Measurements from ENCODE around the gene FMNL2.
"Not testable (repeated sequence)": the region's sequence is repeated elsewhere in the genome, so short reads cannot be mapped to it uniquely, and the experiment has no call there.

The FMNL2 gene

DNA sequence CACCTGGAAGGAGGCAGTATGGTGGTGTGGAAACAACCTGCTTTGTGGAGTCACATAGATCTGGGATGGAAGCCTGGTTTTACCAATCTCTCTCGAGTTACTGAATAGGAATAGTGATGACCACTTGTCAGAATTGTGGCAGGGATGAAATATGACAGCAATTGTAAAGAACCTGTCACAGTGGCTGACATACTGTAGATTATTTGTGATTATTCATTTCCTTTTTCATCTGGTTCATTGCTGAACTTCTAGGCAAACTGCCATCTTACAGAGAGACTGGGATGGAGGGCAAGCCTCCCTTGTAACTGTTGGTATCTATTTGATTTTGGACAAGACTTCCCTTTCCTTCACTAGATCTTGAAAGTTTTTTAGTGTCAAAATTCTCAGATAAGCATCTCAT is 42.0 kb downstream of the FMNL2 start:
- DNase-seq: no peak

DNA sequence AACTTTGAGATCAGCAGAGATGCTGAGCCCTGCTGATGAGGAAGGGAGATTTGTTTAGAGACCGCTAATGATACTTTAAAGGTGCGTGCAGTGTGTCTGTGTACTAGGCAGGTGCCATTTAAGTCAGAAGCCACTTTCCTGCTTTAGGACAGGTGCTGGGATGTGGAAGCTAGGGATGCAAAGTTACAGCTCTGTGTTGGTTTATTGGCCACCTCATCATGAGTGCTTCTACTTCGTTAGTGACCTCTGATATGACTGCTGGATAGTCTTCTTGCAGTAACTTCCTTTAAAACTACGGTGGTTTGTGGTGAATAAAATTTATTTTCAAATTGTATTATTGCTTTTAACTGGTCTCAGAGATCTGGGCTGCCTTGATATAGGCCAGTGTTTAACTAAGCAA is 44.1 kb downstream of the FMNL2 start:
- DNase-seq: no peak

DNA sequence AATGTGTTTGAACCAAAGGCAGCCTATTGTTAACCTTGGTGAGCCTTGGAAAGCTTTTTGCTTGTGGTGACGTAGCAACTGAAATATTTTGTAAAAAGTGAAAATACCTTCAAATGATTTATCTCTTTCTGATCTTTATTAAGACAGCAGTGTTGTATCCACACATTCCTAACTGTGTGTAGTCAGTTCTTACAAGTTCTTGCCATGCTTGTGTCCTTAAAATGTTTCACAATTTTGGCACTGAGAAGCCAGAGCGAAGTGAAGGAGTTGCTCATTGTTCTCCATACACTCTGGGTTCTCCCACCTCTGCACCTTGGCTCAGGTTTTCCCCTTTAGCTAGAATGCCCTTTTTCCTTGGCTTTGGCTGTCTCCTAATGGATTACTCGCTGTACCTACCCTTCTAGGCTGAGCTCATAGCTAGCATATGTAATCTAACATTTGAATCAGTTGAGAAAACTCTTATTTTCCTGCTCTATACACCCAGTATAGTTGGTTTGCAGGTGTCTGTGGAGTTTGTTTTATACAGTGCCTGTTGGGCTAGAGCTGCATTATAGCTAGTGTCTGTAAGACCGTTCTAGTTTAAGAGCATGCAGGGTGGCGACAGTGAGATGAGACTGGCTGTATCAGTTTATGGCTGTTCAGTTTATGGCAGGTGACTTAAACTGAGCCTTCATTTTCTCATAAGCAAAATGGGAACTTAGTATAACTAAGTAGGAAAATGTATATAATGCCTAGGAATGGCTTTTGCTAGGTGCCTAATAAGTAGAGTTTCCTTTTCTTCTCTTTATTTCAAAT is 45.5 kb downstream of the FMNL2 start:
- no peak for DNase-seq

DNA sequence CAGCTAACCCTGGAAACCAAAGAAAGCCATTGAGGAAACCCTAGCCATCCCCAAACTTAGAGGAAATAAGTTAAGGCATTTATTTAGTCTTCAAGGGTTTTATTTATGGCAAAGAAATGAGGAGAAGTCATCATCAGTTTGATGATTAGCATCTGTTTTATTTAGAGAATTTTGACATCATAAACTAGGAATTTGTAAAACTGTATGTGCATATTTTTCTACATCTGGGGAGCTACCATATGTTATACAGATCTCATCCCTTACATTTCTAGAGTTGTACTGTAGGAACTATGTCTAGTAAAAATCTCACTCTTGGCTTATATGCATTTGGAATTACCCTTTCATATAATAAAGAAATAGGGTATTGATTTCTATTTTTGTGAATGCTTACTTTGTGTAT is 48.7 kb downstream of the FMNL2 start:
- no peak for DNase-seq

DNA sequence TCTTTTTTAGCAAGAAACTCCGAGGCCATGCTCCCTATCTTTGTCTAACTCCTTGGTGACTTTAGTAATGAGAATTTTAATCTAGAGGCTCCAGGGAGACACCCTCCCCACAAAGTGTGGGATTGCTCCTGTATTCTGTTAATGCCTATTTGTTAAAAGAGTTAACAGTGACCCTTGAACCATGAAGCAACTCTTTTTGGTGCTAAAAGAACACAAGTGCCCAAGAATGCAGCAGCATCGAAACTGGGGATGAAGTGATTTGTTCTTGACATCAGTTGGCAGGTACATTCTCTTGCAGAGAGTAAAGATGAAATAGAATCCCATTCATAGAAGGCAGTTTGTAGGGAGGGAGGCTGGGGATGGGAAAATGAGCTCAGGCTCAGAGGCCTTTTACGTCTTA is 50.0 kb downstream of the FMNL2 start:
- DNase-seq: no peak

DNA sequence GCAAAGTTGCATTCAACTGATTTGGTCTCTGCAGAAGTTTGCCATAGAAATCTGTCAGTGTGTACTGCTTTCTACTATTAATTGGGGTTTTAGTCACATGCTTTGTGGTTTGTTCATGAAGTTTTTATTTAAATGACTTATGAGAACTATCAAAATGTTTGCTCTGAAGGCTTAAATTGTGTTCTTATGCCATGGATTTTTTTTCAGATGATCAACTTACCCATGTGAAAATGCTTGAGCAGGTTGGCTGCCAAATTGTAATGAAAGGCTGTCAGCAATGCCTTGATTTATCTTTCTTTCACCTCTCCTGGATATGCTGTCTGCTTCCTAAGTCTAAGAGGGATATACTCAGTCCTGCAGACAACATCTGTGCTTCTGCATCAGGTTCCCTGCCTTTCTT is 50.7 kb downstream of the FMNL2 start:
- DNase-seq: no peak

DNA sequence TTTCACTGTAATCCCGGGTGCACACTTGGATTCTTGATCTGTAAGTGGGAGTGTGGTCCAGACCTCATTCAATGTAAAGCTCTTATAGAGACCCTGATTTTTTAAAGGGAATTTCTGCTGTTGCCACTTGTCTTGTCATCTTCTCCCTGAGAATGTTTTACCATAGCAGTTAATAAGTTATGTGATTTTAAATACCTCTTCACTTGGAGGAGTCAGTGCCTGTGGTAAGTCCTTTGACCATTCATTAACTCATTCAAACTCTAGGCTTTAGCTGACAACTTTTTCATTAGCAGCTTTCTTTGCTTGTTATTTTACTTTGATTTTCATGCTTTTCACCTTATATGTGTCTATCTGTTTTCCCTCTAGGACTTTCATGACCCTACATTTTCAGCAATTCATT is 51.3 kb downstream of the FMNL2 start:
- DNase-seq: no peak

DNA sequence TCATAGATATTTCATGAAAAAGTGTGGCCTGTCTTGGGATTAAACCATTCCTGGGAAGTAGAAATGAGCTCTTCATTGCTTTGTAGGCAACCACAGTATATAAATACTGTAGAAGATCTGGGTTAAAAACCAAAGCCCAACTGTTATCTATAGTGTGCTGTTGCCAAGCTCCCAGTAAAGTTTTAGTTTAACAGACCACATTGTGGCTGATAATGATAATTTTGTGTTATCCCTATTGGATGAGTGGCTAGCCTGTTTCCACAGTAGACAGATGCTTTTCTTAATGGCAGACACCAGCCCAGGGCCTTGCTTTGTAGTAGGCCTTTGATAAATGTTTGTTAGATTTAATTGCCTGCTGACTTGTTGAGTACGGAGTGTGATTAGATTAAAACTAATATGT is 52.1 kb downstream of the FMNL2 start:
- DNase-seq: no peak

DNA sequence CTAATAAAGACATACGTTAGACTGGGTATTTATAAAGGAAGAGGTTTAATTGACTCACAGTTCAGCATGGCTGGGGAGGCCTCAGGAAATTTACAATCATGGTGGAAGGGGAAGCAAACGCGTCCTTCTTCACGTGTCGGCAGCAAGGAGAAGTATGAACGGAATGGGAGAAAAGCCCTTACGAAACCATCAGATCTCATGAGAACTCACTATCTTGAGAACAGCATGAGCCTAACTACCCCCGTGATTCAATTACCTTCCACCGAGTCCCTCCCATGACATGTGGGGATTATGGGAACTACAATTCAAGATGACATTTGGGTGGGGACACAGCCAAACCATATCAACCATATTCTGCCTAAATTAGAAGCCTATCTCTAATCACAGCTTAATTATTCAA is 53.3 kb downstream of the FMNL2 start:
- DNase-seq: not testable (repeated sequence)

DNA sequence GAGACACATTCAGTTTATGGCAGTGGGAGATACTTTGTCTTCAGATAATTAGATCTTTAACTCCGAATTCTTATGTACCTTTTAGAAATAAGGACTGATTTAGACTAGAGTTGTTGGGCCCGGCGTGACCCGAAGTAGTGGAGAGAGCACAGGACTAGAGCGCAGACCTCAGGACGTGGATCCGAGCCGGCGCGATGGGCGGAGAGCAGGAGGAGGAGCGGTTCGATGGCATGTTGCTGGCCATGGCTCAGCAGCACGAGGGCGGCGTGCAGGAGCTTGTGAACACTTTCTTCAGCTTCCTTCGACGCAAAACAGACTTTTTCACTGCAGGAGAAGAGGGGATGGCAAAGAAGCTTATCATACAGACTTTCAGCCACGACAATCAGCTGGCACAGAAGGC is 54.5 kb downstream of the FMNL2 start:
- no peak for DNase-seq

DNA sequence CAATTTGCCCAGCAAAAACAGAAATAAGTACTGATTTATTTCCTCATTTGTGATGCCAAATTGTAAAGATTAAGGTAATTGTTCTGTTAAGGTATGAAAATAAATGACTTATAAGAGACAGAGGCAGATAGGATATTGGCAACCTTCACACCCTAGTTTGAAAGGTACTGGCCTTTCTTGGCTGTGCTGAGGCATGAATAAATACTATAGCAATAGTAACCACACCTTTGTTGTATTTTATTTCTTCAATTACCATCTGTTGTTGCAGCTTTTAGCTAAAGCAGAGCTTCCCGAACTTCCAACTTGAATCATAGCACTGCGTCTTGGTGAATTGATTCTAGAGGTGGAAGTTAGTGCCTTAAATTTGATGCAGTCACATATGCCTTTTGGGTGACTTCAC is 55.9 kb downstream of the FMNL2 start:
- no peak for DNase-seq

DNA sequence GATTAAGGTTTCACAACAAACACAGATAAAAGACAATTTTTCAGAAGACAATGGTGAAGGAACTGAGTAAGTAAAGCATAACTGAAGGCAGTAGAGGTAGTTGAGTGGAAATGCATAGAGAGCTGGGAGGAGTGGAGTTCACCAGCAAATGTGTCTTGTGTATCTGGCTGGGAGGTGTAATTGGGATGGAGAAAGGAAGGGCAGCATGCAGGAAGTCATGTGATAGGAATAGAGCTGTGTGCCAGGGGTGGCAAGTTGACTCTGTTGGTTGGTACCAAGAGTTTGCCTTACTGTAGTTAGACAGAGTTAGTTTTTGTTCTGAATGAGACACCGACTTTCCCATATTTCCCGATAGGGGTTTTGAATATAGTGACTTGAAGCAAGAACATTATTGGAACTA is 56.3 kb downstream of the FMNL2 start:
- DNase-seq: no peak

DNA sequence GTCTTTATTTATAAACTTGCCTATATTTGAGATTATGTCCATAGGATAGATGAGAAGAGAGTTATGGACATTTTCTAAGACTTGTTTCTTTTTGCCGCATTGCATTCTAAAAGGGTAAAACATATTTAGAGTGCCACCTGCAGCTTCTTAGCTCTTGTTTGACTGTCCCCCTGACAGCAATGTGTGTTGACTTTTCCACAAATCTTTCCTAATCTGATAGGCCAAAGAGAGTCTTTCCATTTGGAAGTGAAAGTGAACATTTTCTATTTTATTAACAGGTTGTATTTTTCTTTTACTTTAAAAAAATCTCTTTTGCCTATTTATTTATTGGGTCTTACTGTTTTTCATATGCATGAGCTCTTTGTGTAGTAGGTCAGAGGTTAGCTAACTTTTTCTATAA is 58.4 kb downstream of the FMNL2 start:
- no peak for DNase-seq

DNA sequence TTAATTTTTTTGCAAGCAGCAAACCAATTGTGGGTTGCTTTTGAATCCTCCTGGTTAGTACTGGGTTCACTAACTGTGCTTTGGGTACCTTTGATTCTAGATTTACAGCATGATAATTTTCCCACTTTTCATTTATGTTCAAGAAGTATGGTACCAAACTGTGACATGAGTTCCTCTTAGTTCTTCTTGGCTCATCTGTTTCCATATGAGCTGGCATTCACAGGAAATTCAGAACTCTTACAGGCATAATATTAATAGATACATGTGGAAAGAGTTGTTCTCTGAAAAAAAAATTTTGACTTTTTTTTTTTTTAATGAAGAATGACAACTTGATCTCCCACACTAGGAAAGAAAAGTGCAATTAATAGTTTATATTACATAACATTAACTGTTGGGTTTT is 59.4 kb downstream of the FMNL2 start:
- DNase-seq: no peak

DNA sequence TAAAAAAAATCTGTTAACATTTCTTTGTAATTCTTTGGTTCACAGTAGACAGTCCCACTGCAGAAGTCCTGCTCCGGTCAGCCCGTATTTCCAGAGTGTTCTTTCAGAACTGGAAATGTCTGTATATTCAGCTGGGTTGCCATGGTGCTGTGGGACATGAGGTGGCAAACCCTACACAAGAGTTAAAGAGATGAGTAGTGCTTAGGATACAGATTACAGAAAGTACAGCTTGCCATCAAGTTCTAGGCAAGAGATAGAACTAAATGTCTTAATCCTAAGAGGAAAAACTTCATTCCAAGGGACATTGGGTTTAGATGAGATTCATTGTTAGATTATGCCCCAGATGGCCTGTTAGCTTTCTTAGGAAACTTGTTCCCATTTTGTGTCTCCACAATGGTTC is 60.1 kb downstream of the FMNL2 start:
- DNase-seq: no peak

DNA sequence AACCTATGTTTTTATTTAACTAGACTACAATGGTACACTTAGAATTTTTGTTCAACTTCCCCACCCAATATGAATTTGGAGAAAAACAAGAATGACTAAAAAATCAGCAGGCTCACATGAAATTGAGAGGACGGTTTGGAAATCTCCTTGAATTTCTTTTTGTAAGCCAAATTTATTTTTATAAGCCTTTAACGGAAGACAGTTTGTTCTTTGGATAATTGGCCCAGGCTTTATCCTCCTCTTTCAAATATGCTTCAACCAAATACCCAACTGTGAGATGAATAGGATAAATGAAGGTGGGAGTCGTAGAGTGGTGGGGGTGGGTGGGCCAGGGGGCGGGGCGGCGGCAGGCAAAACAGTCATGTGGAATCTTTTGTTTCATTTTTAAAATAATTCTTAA is 60.6 kb downstream of the FMNL2 start:
- no peak for DNase-seq

DNA sequence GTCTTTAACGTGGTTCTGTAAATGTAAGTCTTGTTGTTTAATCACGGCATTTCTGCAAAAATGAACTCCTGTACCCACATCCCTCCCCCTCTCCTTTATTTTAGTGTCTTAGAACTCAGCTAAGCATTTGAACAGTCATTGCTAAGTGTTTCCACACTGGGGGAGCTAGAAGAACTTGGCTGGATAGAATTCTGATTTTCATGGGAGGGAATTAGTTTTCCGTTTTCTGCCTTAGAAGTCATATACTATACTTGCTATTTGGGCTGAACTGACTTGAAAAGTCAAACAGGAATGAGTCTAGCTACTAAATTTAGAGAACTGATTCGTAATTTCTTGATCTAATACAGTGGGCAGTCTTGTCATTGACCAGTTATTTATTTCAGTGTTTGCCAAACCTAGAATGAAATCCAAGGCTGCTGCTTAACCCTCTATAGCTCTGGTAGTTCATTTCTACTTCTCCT is 61.1 kb downstream of the FMNL2 start:
- no peak for DNase-seq

DNA sequence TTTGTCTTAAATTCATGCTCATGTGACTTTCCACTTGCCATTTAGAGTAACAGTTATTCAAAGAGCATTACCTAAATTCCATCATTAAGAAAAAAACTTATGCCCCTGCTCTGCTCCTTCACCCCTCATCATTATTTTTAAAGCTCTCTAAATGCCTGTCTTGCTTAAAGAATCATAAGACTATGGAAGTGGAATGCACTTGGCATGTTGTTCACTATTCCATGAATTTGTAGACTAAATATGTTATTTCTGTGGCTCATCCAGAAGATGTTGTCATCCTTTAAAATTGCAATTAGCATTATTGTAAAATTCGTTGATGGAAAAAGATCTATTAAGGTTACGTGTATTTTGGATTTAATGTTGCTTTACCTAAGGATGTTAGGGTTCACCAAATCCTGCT is 61.8 kb downstream of the FMNL2 start:
- DNase-seq: no peak

DNA sequence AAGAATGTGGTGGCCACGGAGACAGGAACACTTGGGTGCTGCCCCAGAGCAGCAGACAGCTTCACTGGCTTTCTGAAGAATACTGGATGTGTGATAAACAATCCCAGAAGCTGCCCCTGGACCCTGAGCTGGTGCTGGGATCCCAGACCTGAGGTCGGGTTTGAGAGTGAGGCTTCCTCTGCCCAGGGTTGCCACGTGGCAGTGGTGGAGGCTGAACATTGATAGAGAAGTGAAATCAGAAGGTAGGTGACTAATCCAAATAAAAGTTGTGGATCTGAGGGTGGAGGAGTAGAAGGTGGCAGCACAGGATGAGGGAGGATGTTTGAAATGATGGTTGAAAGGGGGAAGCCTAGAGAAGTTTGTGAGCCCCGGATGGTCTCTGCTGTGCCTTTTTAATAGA is 64.0 kb downstream of the FMNL2 start:
- no peak for DNase-seq

DNA sequence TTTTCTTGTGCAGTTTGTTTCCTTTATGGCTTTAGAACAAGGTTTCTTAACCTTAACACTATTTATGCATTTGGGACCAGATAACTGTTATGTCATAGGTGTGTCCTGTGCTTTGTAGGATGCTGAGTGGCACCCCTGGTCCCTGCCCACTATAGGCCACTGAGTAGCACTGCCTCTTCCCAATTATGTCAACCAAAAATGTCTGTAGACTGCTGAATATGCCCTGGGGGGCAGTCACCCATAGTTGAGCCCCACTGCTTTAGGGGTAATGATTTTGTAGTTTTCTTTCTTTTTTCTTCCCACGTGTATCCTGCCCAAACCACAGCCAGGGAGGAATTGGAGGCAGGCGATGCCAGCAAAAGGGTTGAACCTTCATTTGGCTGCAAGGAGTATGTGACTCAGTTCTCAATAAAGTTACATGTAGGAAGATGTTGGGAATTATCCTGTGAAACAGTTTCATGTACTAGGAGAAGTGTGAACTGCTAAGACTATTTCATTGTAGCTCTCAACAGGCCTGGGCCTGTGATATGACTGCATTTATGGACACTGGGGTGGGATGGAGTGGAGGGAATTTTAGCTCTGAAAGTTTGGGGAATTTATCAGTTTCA is 65.7 kb downstream of the FMNL2 start:
- no peak for DNase-seq

DNA sequence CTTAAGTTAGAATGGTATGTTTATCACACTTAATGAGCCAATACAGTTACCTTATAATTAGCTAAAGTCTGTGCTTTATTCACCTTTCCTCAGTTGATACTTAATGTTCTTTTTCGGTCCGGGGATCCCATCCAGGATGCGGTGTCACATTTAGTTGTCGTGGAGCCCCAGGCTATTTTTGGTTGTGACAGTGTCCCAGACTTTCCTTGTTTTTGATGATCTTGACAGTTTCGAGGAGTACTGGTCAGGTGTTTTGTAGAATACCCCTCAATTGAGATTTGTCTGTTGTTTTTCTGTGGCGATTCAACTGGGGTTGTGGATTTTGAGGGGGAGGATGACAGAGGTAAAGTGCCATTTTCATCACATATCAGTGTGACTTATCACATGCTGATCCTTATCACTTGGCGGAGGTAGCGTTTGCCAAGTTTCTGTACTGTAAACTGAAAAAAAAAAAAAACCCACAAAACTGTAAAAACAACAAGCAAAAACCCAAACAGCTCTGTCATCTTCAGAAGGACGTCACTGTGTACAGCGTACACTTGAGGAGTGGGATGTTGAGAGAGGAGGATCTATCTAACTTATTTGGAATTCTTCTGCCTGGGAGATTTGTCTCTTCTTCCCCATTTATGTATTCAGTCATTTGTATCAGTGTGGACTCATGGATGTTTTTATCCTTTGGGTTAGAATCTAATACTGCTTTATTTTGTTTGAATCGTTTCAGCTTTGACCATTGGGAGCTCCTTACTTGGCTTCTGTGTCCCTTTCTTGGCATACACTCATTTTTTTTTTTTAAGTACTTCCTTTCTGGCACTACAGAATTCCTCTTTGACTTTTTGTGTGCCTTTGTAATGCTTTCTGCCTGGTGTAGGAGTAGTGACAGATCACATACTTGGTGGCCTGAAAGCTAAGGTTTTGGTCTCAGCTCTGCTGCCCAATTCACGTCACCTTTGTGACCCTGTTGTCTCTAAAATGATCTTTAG is 68.1 kb downstream of the FMNL2 start:
- DNase-seq: no peak

DNA sequence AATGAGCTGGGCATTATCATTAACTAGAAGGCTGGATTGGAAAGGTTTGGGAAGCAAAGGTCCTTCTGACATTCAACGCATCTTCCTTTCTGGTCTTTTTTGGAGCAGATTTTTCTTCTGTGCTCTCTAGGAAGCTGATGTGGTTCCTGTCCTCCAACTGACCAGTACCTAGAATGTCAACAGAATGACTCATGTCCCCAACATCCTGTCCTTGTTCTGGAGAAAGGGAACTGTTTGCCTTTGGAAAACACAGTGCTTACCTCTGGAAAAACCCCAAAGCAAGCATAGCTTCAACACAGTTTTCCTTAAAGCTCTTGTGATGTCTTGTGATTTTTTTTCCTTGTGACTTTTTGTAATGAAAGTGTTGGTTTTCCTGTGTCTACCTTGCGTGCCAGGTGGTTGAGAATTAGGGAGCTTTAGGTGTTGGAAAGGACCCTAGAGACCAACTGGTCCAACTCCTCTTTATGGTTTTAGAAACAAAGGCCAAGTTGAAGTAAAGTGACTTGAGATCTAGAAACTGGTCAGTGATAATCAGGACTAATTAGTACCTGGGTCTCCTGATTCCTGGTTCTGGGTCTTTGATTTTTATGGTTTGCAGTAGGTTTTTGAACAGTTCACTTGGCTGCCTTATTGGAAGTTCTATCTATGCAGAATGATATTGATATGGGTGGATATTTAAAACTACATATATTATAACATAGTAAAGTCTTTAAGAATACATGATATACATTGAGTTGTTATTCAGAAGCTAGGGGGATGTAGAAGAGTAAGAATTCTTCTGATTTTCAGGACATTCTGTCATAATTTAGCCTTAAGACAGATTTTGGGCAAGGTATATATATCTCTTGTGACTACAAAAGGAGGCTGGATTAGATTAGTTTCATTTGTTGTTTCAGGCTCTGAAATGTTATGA is 70.5 kb downstream of the FMNL2 start:
- DNase-seq: no peak

Measured in activated naive CD4-positive, alpha-beta T cell treated with Interleukin-2 at 50 U/mL for 16 hours (primary cell).